Naive thymus-derived CD4-positive, alpha-beta T cell (primary cell): ENCODE data around the gene AVEN. TPM values are rescaled to one million over a fixed set of nuclear protein-coding genes. Genes with fewer than 3 reads are reported as not detected.

Source experiments
- ATAC-seq: fragments of 150-1000 bp; cut with Tn5 transposase; 2 replicates; pipeline ENCODE4 v1.10.0; 2021; ENCODE audit warnings: mild to moderate bottlenecking, moderate library complexity
- CTCF ChIA-PET: fragments of 350-600 bp; sonication (Branson Sonifier 250); formaldehyde crosslinking; loops from one replicate; lab custom pipeline; 2021; ENCODE audit warnings: antibody characterized with exemption; lab: Charles Lee
- POLR2A ChIA-PET: fragments of 350-600 bp; sonication (Branson Sonifier 250); formaldehyde crosslinking; loops from one replicate; lab custom pipeline; 2021; ENCODE audit warnings: antibody characterized with exemption, inconsistent platforms; lab: Charles Lee
- DNase-seq, 9 donors: peaks; one replicate each; pipeline versions ENCODE4 v3.0.0 to v3.0.0-alpha.2; 2020 to 2022; ENCODE audit warnings: mixed read lengths in 1 of 9
- H3K27ac ChIP-seq: one replicate; pipeline ENCODE4 v1.7.0; 2013; ENCODE audit warnings: mild to moderate bottlenecking, low read depth, low read length, moderate library complexity
- H3K27me3 ChIP-seq, 2 donors: one replicate each; pipeline ENCODE4 v1.7.0; 2013; ENCODE audit warnings: low read length in 2 of 2, mild to moderate bottlenecking in 2 of 2, moderate library complexity in 2 of 2; ENCODE audit not compliant: control insufficient read depth in 2 of 2, insufficient read depth in 2 of 2
- H3K36me3 ChIP-seq, 3 experiments: 1 replicate in 2 of 3; 2 replicates in 1 of 3; pipeline ENCODE4 v1.7.0; 2013; ENCODE audit warnings: low read length in 3 of 3, mild to moderate bottlenecking in 3 of 3, moderate library complexity in 1 of 3; ENCODE audit not compliant: insufficient read depth in 3 of 3, control insufficient read depth in 2 of 3
- H3K4me1 ChIP-seq, 2 donors: one replicate each; pipeline ENCODE4 v1.7.0; 2013; ENCODE audit warnings: low read length in 2 of 2, mild to moderate bottlenecking in 2 of 2, moderate library complexity in 1 of 2; ENCODE audit not compliant: control insufficient read depth in 2 of 2, insufficient read depth in 2 of 2
- H3K4me3 ChIP-seq: 2 replicates; pipeline ENCODE4 v1.7.0; 2013; ENCODE audit warnings: mild to moderate bottlenecking, low read length
- H3K9me3 ChIP-seq, 3 experiments: 1 replicate in 2 of 3; 2 replicates in 1 of 3; pipeline ENCODE4 v1.7.0; 2013; ENCODE audit warnings: low read length in 3 of 3; ENCODE audit not compliant: control insufficient read depth in 2 of 3
- H3K27ac Mint-ChIP-seq, 9 donors: one replicate each; pipeline ENCODE4 v1.8.0; 2020 to 2022; ENCODE audit warnings: mixed read lengths in 9 of 9, mild to moderate bottlenecking in 8 of 9, moderate library complexity in 5 of 9, inconsistent platforms in 2 of 9
- H3K27me3 Mint-ChIP-seq, 5 donors: one replicate each; pipeline ENCODE4 v1.8.0; 2021 to 2022; ENCODE audit warnings: mixed read lengths in 5 of 5, mild to moderate bottlenecking in 1 of 5
- H3K36me3 Mint-ChIP-seq, 5 donors: one replicate each; pipeline ENCODE4 v1.8.0; 2020 to 2022; ENCODE audit warnings: mixed read lengths in 5 of 5, mild to moderate bottlenecking in 3 of 5, inconsistent platforms in 1 of 5
- H3K4me1 Mint-ChIP-seq, 7 donors: one replicate each; pipeline ENCODE4 v1.8.0; 2020 to 2022; ENCODE audit warnings: mixed read lengths in 7 of 7, mild to moderate bottlenecking in 3 of 7, inconsistent platforms in 1 of 7
- H3K4me3 Mint-ChIP-seq, 10 donors: one replicate each; pipeline ENCODE4 v1.8.0; 2020 to 2022; ENCODE audit warnings: mild to moderate bottlenecking in 10 of 10, mixed read lengths in 10 of 10, moderate library complexity in 6 of 10, inconsistent platforms in 2 of 10
- H3K9me3 Mint-ChIP-seq, 11 donors: one replicate each; pipeline ENCODE4 v1.8.0; 2020 to 2022; ENCODE audit warnings: mixed read lengths in 11 of 11, mild to moderate bottlenecking in 4 of 11, inconsistent platforms in 1 of 11, moderate library complexity in 1 of 11
- intact Hi-C, 2 donors: fragments of 100-400 bp; cut with micrococcal nuclease; formaldehyde crosslinking; loops; one replicate each; pipeline ENCODE4 v1.15.1; 2023
- polyA plus RNA-seq, 2 donors: library from polyadenylated mRNA; unstranded; fragments of 300-500 nt; fragmentation: Illumina TruSeq; gene quantifications; one replicate each; pipeline ENCODE4 v1.2.3, GENCODE V29; 2021
- total RNA-seq, 6 experiments: library from RNA in 5 of 6; stranded (reverse) in 5 of 6; gene quantifications; 1 replicate in 5 of 6; 2 replicates in 1 of 6; pipeline ENCODE4 v1.2.3 and lab custom pipeline; 2021 to 2026

The AVEN gene
- total and polyA plus RNA-seq, 7 experiments from 2014 or later: 6.4 to 12.8 (median 6.8) TPM

DNA sequence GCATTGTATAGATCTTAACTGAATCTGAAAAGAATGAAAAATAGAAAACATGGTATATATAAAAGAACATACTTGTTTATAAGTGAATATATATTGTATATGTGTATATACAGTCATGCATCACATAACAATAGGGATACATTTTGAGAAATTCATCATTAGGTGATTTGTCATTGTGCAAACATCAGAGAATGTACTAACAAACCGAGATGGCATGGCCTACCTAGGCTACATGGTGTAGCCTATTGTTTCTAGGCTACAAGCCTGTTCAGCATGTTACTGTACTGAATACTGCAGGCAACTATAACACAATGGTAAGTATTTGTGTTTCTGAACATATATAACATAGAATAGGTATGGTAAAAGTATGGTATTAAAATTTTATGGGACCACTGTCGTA, 135.3 kb downstream of the AVEN start:
- ChIA-PET CTCF (no interaction called here), POLR2A (no interaction called here)
- no peaks in the 10 kb centered on the region for H3K27me3 Mint-ChIP-seq
- H3K4me1 Mint-ChIP-seq: peaks cover 0 to 5% (median 0%) of the 10 kb centered on the region in 7 donors
- H3K27ac ChIP-seq: no peak overlapping the region
- intact Hi-C loops: no loop called here
- no peaks in the 10 kb centered on the region for H3K9me3 ChIP-seq
- no peak overlapping the region for H3K4me3 Mint-ChIP-seq
- H3K27me3 ChIP-seq: no peaks in the 10 kb centered on the region
- no peaks in the 10 kb centered on the region for H3K4me1 ChIP-seq
- peaks cover 0 to 24% (median 18%) of the 10 kb centered on the region in 5 donors for H3K36me3 Mint-ChIP-seq
- DNase-seq: no peak
- no peak for ATAC-seq
- H3K27ac Mint-ChIP-seq: no peak overlapping the region
- no peak overlapping the region for H3K4me3 ChIP-seq
- peaks cover 0 to 9% (median 0%) of the 10 kb centered on the region in 11 donors for H3K9me3 Mint-ChIP-seq
- no peaks in the 10 kb centered on the region for H3K36me3 ChIP-seq

DNA sequence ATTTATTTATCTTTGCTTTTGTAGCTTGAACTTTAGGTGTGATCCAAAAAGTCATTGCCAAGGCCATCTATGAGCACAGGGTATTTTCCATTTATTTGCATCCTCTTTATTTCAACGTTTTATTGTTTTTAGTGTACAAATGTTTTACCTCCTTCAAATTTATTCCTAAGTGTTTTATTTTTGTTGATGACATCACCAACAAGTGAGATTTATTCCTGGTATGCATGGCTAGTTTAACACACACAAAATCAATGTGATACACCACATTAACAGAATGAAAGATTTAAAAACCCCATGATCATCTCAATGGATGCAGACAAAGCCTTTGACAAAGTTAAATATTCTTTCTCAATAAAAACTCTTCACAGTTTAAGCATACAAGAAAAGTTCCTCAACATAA, 137.0 kb downstream of the AVEN start:
- no peak overlapping the region for H3K27ac ChIP-seq
- H3K9me3 Mint-ChIP-seq: peaks cover 0 to 9% (median 0%) of the 10 kb centered on the region in 11 donors
- H3K36me3 Mint-ChIP-seq: peaks cover 0 to 24% (median 18%) of the 10 kb centered on the region in 5 donors
- no peaks in the 10 kb centered on the region for H3K27me3 ChIP-seq
- POLR2A ChIA-PET: no interaction called here
- H3K4me1 Mint-ChIP-seq: peaks cover 0 to 5% (median 0%) of the 10 kb centered on the region in 7 donors
- CTCF ChIA-PET: no interaction called here
- no peak overlapping the region for H3K27ac Mint-ChIP-seq
- DNase-seq (no peak), ATAC-seq (no peak)
- intact Hi-C loops: no loop called here
- H3K36me3 ChIP-seq: no peaks in the 10 kb centered on the region
- H3K4me1 ChIP-seq: no peaks in the 10 kb centered on the region
- no peak overlapping the region for H3K4me3 Mint-ChIP-seq
- H3K4me3 ChIP-seq: no peak overlapping the region
- H3K9me3 ChIP-seq: no peaks in the 10 kb centered on the region
- no peaks in the 10 kb centered on the region for H3K27me3 Mint-ChIP-seq

DNA sequence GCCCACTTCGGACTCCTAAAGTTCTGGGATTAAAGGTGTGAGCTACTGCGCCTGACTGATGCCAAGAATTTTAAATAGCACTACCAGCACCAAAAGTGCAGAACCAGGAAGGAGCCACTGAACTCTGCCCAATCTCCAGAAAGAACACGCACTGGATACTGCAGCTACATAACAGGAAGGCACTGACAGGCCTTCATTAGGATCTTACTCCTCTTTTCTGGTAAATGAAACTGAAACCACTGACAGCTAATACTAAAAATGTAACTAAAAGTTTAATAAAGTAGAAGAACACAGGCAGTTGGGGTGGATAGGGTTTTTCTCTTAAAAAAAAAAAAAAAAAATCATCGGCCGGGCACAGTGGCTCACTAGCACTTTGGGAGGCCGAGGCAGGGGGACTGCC, 144.8 kb downstream of the AVEN start:
- ATAC-seq: no peak
- no peaks in the 10 kb centered on the region for H3K9me3 ChIP-seq
- no peak overlapping the region for H3K4me3 ChIP-seq
- Mint-ChIP-seq H3K9me3 (peaks cover 0 to 6% (median 2%) of the 10 kb centered on the region in 11 donors), H3K4me3 (no peak overlapping the region), H3K4me1 (peaks cover 0 to 6% (median 0%) of the 10 kb centered on the region in 7 donors), H3K36me3 (peaks cover 0 to 12% (median 6%) of the 10 kb centered on the region in 5 donors), H3K27ac (no peak overlapping the region), H3K27me3 (no peaks in the 10 kb centered on the region)
- no peak overlapping the region for H3K27ac ChIP-seq
- H3K4me1 ChIP-seq: no peaks in the 10 kb centered on the region
- no peaks in the 10 kb centered on the region for H3K36me3 ChIP-seq
- intact Hi-C loops: no loop called here
- no peaks in the 10 kb centered on the region for H3K27me3 ChIP-seq
- CTCF ChIA-PET: no interaction called here
- no peak for DNase-seq
- POLR2A ChIA-PET: no interaction called here

DNA sequence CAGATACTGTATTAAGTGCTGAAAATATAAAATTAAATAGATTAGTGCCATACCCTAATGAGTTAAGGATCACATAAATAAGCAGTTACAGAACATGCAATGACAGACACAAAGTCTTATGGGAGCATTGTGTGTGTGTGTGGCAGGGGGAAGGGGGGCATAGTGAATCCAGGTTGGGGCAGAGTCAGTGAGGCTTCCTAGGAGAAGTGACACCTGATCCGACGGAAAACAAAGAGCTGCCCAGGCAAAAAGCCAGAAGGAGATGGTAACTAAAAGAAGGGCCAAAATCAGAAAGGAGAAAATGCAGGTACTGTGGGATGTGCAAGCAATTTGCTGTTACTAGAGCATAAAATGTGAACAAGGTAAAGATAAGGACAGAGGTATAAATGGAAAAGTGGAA, 150.8 kb downstream of the AVEN start:
- ATAC-seq: no peak
- POLR2A ChIA-PET: no interaction called here
- no peak overlapping the region for H3K27ac ChIP-seq

DNA sequence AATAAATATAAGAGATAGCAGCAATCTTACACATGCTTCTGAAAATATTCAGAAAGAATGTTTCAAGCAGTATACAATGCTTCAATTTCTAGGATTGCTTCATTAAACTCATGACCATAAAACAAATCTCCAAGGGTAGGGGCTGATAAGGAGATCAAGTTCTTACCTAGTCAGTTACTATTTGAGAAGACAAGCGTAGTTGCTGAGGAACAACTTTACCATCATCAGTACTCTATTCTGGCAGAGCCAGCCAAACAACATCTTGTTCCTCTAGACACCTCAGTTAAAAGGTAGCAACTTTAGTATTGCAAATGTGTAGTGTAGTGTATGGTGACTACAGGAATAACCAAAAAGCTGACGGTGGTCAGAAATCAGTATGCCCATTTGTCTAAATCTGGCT, 156.1 kb downstream of the AVEN start:
- peaks cover 0 to 11% (median 5%) of the 10 kb centered on the region in 11 donors for H3K9me3 Mint-ChIP-seq
- peaks cover 0 to 2% (median 0%) of the 10 kb centered on the region in 7 donors for H3K4me1 Mint-ChIP-seq
- H3K27ac Mint-ChIP-seq: no peak overlapping the region
- DNase-seq (no peak), ATAC-seq (no peak)
- H3K27me3 ChIP-seq: no peaks in the 10 kb centered on the region
- no peaks in the 10 kb centered on the region for H3K9me3 ChIP-seq
- intact Hi-C loops: no loop called here
- no peaks in the 10 kb centered on the region for H3K27me3 Mint-ChIP-seq
- no peak overlapping the region for H3K4me3 ChIP-seq
- ChIA-PET POLR2A (no interaction called here), CTCF (no interaction called here)
- H3K36me3 Mint-ChIP-seq: peaks cover 0 to 8% (median 0%) of the 10 kb centered on the region in 5 donors
- H3K4me1 ChIP-seq: no peaks in the 10 kb centered on the region
- H3K4me3 Mint-ChIP-seq: no peak overlapping the region
- H3K27ac ChIP-seq: no peak overlapping the region
- H3K36me3 ChIP-seq: no peaks in the 10 kb centered on the region

More for the DNA sequence above, 150.8 kb downstream of the AVEN start:
- peaks cover 0 to 16% (median 8%) of the 10 kb centered on the region in 5 donors for H3K36me3 Mint-ChIP-seq
- H3K4me1 Mint-ChIP-seq: no peaks in the 10 kb centered on the region
- Histone ChIP-seq H3K4me1 (no peaks in the 10 kb centered on the region), H3K9me3 (no peaks in the 10 kb centered on the region), H3K4me3 (no peak overlapping the region), H3K27me3 (no peaks in the 10 kb centered on the region), H3K36me3 (no peaks in the 10 kb centered on the region)
- intact Hi-C loops: no loop called here
- H3K27ac Mint-ChIP-seq: no peak overlapping the region
- CTCF ChIA-PET: no interaction called here
- DNase-seq: no peak
- H3K9me3 Mint-ChIP-seq: peaks cover 0 to 16% (median 6%) of the 10 kb centered on the region in 11 donors
- no peak overlapping the region for H3K4me3 Mint-ChIP-seq
- no peaks in the 10 kb centered on the region for H3K27me3 Mint-ChIP-seq

DNA sequence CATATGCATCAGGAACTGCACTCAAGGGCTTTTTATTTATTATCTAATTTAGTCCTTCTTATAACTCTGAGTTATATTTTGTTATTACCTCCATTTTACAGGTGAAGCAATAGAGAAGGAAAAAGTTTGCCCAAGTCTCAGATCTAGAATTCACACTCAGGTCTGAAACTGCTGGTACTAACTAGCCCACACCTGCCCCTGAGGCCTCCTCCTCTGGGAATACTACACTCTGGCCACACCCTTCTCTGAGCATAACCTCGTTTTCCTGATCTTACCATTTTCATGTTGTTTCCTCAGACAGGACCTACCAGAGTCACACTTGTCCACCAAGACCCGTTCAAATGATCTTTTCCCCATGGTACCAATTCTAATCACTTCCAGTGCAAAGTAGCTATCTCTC, 164.8 kb downstream of the AVEN start:
- Histone ChIP-seq H3K27me3 (no peaks in the 10 kb centered on the region), H3K27ac (no peak overlapping the region), H3K4me1 (no peaks in the 10 kb centered on the region), H3K9me3 (no peaks in the 10 kb centered on the region), H3K4me3 (no peak overlapping the region), H3K36me3 (no peaks in the 10 kb centered on the region)
- Mint-ChIP-seq H3K27me3 (no peaks in the 10 kb centered on the region), H3K36me3 (peaks cover 0 to 22% (median 9%) of the 10 kb centered on the region in 5 donors), H3K9me3 (no peaks in the 10 kb centered on the region), H3K4me3 (no peak overlapping the region), H3K27ac (no peak overlapping the region), H3K4me1 (peaks cover 0 to 5% (median 0%) of the 10 kb centered on the region in 7 donors)
- CTCF ChIA-PET: no interaction called here
- POLR2A ChIA-PET: no interaction called here
- DNase-seq (no peak), ATAC-seq (no peak)
- intact Hi-C loops: no loop called here

DNA sequence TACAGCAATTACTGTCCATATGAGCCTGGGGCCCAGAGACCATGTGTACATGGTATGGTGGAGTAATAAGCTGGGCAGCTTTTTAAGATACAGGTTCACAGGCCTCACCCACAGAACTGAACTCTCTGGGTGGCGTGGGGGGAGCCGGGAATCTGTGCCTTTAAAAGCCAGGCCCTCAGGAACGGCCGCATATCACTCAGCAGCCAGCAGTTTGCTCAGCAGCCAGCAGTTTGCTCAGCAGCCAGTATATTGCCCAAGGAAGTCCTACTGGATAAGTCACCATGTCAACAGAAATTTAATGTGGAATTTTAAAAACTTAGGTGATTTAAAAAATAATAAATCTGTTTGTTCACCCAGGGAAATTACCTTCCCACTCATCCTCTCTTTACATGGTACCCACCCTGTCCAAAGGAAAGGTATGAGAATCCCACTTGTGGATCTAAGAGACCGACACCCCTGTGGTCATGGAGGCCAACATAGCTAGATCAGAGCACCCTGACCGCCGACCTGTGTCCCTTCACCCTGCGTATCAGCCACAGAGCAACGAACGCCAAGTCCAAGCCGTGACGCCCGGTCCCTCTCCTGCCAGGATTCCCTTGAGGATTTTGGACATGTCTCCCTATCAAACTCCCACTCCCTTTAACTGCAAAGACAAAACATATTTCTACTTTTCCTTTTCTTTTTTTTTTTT, 166.4 kb downstream of the AVEN start:
- H3K27ac ChIP-seq: no peak overlapping the region
- H3K4me3 Mint-ChIP-seq: no peak overlapping the region
- no peaks in the 10 kb centered on the region for H3K27me3 ChIP-seq
- DNase-seq (no peak), ATAC-seq (no peak)
- intact Hi-C loops: no loop called here
- no peaks in the 10 kb centered on the region for H3K36me3 ChIP-seq
- ChIA-PET CTCF (no interaction called here), POLR2A (no interaction called here)
- no peaks in the 10 kb centered on the region for H3K9me3 ChIP-seq
- no peak overlapping the region for H3K4me3 ChIP-seq
- no peak overlapping the region for H3K27ac Mint-ChIP-seq
- no peaks in the 10 kb centered on the region for H3K4me1 ChIP-seq
- no peaks in the 10 kb centered on the region for H3K9me3 Mint-ChIP-seq
- H3K27me3 Mint-ChIP-seq: no peaks in the 10 kb centered on the region
- peaks cover 0 to 5% (median 0%) of the 10 kb centered on the region in 7 donors for H3K4me1 Mint-ChIP-seq
- peaks cover 0 to 23% (median 14%) of the 10 kb centered on the region in 5 donors for H3K36me3 Mint-ChIP-seq
